ENCODE data around the gene UBTD2.

Gene UBTD2

DNA sequence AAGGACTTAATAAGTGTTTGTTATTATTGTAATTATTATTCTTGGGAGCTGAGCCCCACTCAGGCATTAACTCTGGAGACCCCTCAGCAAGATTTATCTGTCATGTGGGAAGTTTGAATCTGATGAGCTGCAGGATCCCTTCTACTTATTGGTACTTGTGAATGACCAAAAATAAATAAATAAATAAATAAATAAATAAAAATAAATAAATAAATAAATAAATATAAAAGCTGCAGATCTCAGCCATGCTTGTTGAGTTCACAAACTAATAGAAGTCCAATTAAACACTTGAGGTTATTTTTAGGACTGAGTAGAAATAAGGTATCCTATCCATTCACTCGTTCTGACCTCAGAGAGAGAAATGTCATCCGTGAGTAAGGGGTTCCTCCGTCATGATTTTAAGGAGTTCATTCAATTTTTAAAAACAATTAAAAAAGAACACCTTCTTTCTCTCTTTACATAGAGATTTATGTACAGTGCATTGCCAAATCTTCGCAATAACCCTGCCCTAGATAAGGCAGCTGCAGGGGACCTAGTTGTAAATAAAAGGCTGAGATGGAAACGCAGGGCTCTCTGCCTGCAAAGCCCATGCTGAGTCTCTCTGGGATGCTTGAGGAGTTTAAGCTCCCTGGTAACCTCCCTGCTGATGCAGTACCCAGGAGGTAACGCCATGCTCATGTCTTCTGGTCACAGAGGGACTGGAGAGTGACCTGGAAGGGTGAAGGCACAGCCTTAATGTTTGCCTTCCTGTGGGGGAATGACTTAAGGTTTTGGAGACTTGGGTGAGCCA is 88.4 kb downstream of the UBTD2 start:
- DNase-seq (ENCODE audit: low spot score) = no peak

GRCh38 chr5:172193872-172194271 is 89.7 kb downstream of the UBTD2 start, which contains the start of gene EFCAB9:
Gene EFCAB9, plus strand, starts transcription at chr5:172194172. Its CDS starts 1 bp downstream, at chr5:172194173.
- DNase-seq (ENCODE audit: low spot score) = no peak

DNA sequence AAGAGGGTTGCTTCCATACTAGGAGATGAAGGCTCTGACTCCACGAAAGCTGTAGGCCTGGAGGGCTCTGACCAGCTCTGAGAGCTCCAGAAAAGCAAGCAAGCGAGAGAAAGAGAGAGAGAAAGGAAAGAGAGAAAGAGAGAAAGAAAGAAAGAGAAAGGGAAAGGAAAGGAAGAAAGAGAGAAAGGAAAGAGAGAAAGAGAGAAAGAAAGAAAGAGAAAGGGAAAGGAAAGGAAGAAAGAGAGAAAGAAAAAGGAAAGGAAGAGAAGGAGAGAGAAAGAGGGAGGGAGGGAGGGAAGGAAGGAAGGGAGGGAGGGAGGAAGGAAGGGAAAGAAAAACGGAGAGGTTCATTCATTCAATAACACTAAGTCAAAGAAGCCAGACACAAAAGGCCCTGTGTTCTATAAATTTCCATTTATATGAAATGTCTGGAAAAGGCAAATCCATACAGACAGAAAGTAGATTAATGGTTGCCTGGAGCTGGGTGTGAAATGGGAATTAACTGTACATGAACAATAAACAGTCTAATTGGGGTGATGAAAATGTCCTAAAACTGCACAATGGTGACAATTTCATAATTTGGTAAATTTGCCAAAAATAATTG is 93.8 kb downstream of the UBTD2 start:
- no peak for DNase-seq (ENCODE audit: low spot score)

GRCh38 chr5:172188893-172189692 is 94.5 kb downstream of the UBTD2 start:
- DNase-seq (ENCODE audit: low spot score) = no peak

DNA sequence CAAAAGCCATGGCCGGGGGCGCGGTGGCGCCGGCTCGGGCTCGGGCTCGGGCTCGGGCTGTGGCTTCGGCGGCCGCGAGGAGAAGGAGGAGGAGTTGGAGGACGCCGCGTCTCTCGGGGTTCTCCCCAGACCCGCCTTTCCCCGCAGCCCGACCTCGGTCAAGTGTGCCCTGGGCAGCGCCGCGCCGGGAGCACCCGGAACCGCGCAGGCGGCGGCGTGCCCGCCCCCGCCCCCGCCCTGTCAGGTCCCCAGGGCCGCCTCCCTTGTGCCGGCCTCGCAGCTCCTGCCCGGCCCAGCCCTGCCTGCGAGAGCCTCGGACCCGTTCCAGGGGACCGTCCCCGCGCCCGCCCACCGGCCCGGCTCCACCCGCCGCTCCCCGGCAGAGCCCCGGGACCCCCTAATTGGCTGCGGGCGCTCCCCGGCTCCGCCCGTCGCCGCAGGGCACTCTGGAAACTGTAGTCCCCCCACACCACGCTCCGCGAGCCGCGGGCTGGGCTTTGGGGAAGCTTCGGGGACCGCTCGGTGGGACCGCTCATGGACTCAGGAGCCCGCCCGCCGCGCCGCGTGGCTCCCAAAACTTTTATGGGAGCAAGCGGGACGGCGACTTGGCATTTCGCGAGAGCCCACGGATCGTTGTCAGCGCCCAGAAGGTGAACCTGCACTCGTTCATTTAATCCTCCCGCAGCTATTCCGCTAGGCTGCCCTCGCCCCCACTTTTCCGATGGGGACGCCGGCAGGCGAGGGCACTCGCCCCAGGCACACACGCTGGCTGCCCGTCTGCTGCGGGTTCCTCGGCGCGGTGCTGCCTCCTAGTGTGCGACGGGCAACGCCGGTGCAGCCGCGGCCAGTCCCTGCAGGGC is 95.3 kb downstream of the UBTD2 start, which contains the start of gene STK10:
TSS of gene STK10 (minus strand) at position 192 of the 860 bp plus-strand sequence. CDS start at position 10, 182 bp downstream.
- DNase-seq (ENCODE audit: low spot score) = peak; percentile 90

GRCh38 chr5:172187118-172188032 is 96.2 kb downstream of the UBTD2 start:
- peak; percentile 86 for DNase-seq (ENCODE audit: low spot score)

DNA sequence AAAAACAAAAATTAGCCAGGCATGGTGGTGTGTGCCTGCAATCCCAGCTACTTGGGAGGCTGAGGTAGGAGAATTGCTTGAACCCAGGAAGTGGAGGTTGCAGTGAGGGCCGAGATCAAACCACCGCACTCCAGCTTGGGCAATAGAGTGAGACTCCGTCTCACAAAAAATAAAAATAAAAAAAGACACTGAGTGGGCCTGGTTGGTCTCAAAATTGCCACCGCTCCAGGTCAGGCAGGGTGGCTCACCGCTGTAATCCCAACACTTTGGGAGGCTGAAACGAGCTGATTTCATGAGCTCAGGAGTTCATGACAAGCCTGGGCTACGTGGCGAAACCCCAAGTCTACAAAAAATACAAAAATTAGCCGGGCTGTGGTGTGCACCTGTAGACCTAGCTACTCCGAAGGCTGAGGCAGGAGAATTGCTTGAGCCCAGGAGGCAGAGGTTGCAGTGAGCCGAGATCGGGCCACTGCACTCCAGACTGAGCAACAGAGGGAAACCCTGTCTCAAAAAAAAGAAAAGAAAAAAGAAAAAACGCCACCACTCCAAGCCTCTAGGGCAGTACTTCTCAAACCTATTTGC is 97.4 kb downstream of the UBTD2 start:
- no peak for DNase-seq (ENCODE audit: low spot score)

- no peak for DNase-seq (ENCODE audit: low spot score)
Measured at GRCh38 chr5:172185096-172185461, 98.5 kb downstream of the UBTD2 start.

- DNase-seq (ENCODE audit: low spot score) = no peak
Measured at GRCh38 chr5:172183881-172184280, 99.7 kb downstream of the UBTD2 start.

DNA sequence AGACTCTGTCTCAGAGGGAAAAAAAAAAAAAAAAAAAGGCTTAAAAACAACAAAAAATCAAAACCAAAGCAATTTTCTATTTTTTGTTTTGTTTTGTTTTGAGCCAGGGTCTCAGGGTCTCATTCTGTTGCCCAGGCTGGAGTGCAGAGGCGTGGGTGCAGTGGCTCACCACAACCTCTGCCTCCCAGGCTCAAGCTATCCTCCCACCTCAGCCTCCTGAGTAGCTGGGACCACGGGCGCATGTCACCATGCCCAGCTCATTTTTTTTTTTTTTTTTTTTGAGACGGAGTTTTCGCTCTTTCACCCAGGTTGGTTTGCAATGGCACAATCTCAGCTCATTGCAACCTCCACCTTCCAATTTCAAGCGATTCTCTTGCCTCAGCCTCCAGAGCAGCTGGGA is 101.3 kb downstream of the UBTD2 start:
- no peak for DNase-seq (ENCODE audit: low spot score)

DNA sequence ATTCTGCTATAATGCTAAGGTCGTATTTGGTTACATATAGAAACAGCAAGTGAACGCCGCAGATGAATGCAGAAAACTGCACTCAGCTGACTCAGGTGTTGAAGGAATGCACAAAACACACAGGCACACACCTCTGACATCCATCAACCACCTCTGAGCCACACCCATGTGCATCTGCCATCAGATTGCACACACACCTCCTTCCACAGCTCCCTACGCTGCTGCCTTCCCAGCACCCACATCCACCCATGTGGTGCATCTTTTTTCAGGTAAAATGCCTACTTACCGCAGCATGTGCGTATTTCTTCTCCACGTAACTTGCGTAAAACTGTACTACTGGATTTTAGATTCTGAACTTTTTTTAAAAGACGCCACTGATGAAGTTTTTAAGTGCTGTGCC is 102.6 kb downstream of the UBTD2 start:
- DNase-seq (ENCODE audit: low spot score) = no peak

DNA sequence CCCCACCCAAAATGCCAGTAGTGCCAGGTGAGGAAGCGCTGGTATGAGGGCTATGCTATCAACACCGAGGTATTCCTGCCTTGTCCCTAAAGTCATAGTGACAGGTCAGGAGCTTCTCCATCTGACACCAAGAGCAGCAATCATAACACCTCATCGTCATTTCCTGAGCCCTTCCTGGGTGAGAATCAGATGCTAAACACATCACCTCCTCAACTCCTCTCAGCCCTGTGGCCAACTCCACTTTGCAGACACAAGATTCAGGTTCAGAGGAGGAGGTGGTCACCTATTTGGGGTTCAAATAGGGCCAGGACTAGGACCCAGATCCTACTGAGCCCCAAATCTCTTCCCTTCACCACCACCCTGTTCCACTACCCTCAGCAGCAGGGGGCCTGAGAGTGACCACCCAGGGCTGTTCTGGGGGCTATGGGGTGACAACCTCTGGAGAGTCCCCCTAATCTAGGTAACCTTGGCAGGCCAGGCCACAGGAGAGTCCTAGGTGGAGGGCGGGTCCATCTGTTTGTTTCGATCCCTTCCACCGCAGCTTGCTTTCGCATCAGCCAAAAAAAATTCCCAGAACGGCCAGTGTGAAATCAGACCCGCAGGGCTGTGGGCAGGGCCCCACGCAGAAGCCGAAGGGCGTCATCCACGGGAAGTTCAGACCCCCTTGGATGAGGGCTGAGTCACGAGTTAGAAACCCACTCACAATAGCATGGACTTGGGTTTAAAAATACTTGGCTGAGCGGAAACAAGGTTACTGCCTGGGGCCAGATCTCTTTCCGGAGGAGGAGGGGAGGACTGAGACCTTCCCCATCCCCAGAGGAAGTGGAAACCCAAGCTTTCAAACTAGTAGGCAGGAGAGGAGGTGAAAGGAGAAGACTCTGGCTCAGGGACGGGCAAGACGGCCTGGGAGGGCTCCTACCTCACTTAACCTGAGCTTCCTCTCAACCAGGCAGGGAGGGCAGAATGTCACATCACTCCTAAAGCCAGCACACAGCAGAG is 104.3 kb downstream of the UBTD2 start:
- DNase-seq (ENCODE audit: low spot score) = no peak

GRCh38 chr5:172178301-172178987 is 105.1 kb downstream of the UBTD2 start:
- no peak for DNase-seq (ENCODE audit: low spot score)

- DNase-seq (ENCODE audit: low spot score) = no peak
Measured at GRCh38 chr5:172177176-172177575, 106.4 kb downstream of the UBTD2 start.

DNA sequence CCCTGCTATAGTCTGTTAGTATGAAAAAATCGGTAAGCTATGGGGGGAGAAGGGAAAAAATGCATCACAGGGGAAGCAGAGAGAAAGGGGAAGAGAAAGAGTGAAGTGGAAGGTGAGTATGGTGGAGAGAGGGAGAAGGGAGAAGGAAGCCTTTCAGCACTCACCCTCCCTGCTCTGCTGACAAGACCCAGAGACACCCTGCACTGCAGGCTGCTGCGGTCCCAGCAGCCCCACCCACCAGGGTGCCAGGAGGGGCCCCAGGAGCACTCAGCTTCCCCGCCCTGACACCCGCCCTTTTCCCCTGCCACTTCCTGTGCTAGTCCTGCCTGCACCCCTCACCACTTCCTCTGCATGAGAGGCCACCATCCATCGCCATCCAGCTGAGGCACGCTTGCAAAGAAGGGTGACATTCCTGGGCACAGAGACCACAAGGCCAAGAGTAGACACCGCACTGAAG is 108.3 kb downstream of the UBTD2 start:
- DNase-seq (ENCODE audit: low spot score) = no peak

- DNase-seq (ENCODE audit: low spot score) = no peak
Measured at GRCh38 chr5:172173564-172174153, 109.9 kb downstream of the UBTD2 start.

GRCh38 chr5:172172912-172173563 is 110.5 kb downstream of the UBTD2 start:
- DNase-seq (ENCODE audit: low spot score) = no peak

Data from RKO (cell line).